Adipocyte (in vitro differentiated cells): ENCODE data around the gene GALNS.

ENCODE experiments used
- DNase-seq: peaks from one replicate; pipeline ENCODE4 v3.0.0-alpha.2; 2015; ENCODE audit warnings: low read depth
- H3K27me3 ChIP-seq: replicated peaks from 2 replicates; pipeline ENCODE4 v1.7.0; 2013; ENCODE audit warnings: mild to moderate bottlenecking, low read length, moderate library complexity; ENCODE audit not compliant: control insufficient read depth, insufficient read depth
- H3K36me3 ChIP-seq: 2 replicates; pipeline ENCODE4 v1.7.0; 2013; ENCODE audit warnings: low read length, mild to moderate bottlenecking, moderate library complexity; ENCODE audit not compliant: control insufficient read depth, insufficient read depth, severe bottlenecking
- H3K4me1 ChIP-seq: 2 replicates; pipeline ENCODE4 v1.7.0; 2013; ENCODE audit warnings: mild to moderate bottlenecking, low read length, moderate library complexity; ENCODE audit not compliant: control insufficient read depth, insufficient read depth
- H3K4me3 ChIP-seq: 2 replicates; pipeline ENCODE4 v1.7.0; 2013; ENCODE audit warnings: mild to moderate bottlenecking, low read length, moderate library complexity
- H3K9ac ChIP-seq: 2 replicates; pipeline ENCODE4 v1.7.0; 2013; ENCODE audit warnings: mild to moderate bottlenecking, low read length, moderate library complexity
- H3K9me3 ChIP-seq: 2 replicates; pipeline ENCODE4 v1.7.0; 2013; ENCODE audit warnings: mild to moderate bottlenecking, low read length, moderate library complexity; ENCODE audit not compliant: control insufficient read depth

The GALNS gene

DNA sequence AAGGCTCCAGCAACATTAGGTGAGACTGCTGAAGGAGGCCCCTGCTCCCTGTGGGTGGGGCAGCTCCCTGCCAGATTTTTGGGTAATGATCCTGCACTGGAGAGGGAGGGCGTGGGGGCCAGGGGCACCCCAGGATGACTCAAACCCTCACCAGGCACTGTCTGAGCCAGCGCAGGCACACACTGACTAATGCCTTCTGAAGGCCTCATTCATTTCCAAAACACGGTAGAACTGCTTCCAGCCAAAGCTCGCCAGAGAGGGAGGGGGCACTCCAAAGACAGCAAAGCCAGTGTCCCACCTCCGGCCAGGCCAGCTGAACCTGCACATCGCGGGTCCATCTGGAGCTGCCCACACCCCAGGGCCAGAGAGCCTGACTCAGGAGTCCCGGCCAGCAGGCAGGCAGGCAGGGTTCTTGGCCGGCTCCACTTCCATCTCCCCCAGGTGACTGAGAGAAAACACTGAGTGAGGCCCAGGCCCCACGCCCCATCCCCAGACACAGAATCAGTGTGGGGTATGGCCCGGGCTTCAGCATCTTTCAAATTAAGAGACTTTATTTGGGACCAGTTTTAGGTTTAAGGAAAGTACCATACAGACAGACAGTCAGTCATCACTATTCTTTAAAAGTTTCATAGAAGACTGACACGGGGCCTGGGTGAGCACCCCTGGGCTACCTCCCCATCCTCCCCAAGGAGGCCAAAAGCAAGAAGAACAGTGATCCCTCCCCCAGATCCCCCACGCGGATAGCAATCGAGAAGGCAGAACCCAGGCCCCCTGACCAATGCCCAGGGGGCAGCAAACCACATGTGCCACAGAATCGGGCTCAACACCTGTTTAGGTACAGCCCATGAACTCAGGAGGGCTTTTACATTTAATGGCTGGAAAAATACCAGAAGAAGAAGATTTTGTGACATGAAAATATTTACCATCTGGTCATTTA lies 74.0 kb downstream of the GALNS start:
- H3K27me3 ChIP-seq, result no peaks in the 10 kb centered on the region
- peak overlapping the region; percentile 96 for H3K9ac ChIP-seq
- H3K9me3 ChIP-seq, result no peaks in the 10 kb centered on the region
- H3K4me3 ChIP-seq, result peak overlapping the region; percentile 89
- H3K36me3 ChIP-seq, result no peaks in the 10 kb centered on the region
- peak; percentile 84 for DNase-seq
- H3K4me1 ChIP-seq, result peaks cover 52% of the 10 kb centered on the region

DNA sequence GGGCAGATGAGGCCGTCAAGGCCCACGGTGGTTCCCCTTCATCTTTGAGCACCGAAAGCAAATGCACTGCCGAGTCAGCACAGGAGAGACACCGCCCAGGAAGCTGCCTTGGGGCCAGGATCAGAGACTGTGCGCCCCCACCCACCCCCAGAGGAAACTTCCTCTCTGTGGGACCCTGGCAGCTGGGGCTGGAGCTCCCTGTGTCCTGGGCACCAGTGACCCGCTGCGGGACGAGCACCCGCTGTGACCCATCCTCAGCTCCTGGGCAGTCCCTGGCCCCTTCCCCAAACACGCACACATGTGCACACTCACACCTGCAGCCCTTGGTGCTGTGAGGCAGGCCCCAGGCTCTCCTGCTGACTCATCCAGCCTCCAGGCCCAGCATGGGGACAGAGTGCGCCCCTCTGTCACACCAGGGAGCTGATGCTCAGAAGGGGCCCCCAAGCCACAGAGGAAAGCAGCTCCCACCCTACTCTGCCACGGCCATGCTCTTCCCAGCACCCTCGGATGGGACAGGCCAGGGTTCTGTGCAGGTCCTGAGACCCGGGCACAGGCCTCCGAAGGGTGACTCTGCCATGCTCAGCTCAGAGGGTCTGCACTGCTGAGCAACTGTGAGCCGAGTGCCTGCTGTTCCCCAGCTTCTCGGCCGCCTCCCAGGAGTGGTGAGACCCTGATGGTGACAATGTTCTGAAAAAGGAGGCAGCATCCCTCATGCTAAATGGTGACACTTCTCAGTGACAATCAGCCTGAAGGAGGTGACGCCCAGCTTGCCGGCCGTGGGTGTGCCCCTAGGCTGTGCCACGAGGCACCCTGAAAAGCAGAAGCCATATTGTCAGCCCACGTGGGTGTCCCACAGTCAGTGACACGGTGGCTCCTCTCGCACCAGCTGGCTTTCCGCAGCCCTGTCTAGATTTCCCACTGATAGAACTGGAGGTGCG lies 75.3 kb downstream of the GALNS start:
- H3K36me3 ChIP-seq, result no peaks in the 10 kb centered on the region
- peak overlapping the region; percentile 89 for H3K4me3 ChIP-seq
- H3K4me1 ChIP-seq, result peaks cover 61% of the 10 kb centered on the region
- H3K9ac ChIP-seq, result peak overlapping the region; percentile 96
- no peak for DNase-seq
- no peaks in the 10 kb centered on the region for H3K27me3 ChIP-seq
- H3K9me3 ChIP-seq, result no peaks in the 10 kb centered on the region

DNA sequence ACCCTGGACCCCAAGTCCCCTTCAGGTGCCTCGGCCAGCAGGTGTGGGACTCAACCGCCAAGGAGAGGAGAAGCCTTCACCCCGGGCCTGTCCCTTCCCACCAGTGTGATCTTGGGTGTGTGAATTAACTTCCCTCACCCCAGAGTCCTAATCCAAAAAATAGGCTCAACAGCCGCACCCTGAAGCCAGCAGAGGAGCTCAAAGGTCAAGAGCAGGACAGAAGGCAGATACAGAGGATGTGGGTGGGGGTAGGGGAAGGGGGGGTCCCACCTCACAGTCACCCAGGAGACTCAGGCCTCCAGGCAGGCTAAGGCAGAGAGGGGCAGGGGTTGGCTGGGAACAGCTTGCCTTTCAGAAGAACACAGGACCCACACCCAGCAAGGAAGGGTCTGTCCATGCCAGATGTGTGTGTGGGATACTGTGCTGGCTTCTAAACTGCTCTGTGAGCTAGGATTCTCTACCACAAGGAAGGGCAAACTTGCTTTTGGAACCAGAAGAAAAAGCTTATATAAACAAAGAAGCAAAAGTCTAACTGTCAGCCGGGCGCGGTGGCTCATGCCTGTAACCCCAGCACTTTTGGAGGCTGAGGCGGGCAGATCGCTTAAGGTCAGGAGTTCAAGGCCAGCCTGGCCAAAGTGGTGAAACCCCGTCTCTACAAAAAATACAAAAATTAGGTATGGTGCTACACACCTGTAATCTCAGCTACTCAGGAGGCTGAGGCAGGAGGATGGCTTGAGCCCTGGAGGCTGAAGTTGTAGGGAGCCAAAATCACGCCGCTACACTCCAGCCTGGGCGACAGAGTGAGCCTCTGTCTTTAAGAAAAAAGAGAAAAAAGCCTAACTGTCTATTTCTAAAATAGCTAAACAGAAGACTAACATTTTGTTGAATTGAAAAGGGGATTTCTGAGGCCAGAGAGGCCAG lies 76.3 kb downstream of the GALNS start:
- Histone ChIP-seq H3K9me3 (no peaks in the 10 kb centered on the region), H3K36me3 (no peaks in the 10 kb centered on the region), H3K9ac (peak overlapping the region; percentile 96), H3K4me3 (peak overlapping the region; percentile 52), H3K27me3 (no peaks in the 10 kb centered on the region), H3K4me1 (peaks cover 69% of the 10 kb centered on the region)
- no peak for DNase-seq

DNA sequence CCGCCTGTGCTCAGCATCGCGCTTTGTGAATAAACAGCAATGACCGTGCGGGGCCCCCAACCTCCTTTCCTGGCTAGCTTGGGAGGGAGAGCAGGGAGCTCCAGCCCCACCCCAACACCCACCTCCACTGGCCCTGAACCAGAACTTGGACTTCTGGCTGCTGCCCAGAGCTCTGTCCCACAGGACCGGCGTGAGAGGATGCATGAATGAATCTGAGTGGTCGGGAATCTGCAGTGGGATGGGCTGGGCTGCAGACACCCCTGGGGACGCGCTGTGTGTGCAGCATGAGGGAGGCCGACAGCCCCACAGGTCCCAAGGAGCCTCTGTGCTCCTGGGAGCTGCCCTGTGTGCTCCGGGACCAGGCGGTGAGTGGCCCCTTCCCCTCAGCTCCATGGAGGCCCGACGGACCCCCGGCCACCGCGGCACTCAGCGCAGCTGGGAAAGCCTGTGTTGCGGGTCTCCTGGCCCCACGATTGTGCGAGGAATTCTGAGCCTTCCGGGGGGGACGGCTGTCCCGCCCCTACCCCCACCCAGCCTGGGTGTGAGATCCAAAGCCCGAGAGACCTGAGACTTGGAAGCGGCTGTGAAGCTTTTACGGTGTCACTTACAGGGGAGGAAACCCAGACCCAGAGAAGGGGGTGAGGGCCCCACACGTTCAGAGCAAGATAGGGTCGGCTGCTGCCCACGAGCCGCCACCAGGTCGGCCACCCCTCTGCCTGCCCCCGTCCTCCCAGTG lies 77.2 kb downstream of the GALNS start:
- H3K9ac ChIP-seq, result peak overlapping the region; percentile 96
- H3K9me3 ChIP-seq, result no peaks in the 10 kb centered on the region
- no peaks in the 10 kb centered on the region for H3K36me3 ChIP-seq
- no peaks in the 10 kb centered on the region for H3K27me3 ChIP-seq
- H3K4me1 ChIP-seq, result peaks cover 76% of the 10 kb centered on the region
- DNase-seq, result no peak
- H3K4me3 ChIP-seq, result peak overlapping the region; percentile 52

DNA sequence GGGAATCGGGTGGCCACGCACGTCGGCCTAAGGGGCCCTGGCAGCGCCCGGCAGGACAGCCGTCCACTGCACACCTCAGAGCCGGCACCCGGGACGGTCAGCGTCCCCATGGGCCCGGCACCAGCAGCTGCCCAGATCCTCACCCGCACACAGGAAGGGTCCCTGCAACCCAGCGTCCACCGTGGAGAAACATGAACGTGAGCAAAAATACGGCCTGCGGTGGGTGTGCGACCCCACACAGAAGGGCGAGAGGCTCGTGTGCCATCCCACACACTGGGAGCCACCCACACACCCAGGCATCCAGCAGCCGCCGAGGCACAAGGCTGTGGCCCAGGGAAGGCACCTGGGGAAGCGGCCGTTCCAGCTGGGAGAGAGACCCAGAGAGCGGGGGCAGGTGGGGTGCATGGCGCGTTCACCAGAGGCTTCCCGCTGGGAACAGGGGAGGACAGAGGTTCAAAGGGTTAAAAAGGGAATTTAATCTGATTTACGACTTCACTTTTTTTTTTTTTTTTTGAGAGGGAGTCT lies 78.1 kb downstream of the GALNS start:
- no peak overlapping the region for H3K9ac ChIP-seq
- H3K4me1 ChIP-seq, result peaks cover 86% of the 10 kb centered on the region
- H3K4me3 ChIP-seq, result no peak overlapping the region
- H3K9me3 ChIP-seq, result no peaks in the 10 kb centered on the region
- DNase-seq, result no peak
- H3K27me3 ChIP-seq, result no peaks in the 10 kb centered on the region
- H3K36me3 ChIP-seq, result no peaks in the 10 kb centered on the region

DNA sequence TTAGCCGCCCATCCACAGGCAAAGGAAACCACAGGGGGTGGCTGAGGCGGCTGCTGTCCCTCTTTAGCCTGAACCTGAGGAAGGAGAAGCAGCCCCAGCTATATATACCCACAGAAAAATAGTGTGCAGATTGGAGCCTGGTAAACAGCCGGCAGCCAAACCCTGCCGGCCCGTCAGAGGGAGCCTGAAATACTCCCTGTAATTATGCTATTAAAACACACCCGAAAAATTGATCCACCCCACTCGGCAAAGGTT lies 78.5 kb downstream of the GALNS start:
- Histone ChIP-seq H3K9ac (no peak overlapping the region), H3K4me1 (peaks cover 88% of the 10 kb centered on the region), H3K36me3 (no peaks in the 10 kb centered on the region), H3K4me3 (no peak overlapping the region), H3K9me3 (no peaks in the 10 kb centered on the region), H3K27me3 (no peaks in the 10 kb centered on the region)
- no peak for DNase-seq

DNA sequence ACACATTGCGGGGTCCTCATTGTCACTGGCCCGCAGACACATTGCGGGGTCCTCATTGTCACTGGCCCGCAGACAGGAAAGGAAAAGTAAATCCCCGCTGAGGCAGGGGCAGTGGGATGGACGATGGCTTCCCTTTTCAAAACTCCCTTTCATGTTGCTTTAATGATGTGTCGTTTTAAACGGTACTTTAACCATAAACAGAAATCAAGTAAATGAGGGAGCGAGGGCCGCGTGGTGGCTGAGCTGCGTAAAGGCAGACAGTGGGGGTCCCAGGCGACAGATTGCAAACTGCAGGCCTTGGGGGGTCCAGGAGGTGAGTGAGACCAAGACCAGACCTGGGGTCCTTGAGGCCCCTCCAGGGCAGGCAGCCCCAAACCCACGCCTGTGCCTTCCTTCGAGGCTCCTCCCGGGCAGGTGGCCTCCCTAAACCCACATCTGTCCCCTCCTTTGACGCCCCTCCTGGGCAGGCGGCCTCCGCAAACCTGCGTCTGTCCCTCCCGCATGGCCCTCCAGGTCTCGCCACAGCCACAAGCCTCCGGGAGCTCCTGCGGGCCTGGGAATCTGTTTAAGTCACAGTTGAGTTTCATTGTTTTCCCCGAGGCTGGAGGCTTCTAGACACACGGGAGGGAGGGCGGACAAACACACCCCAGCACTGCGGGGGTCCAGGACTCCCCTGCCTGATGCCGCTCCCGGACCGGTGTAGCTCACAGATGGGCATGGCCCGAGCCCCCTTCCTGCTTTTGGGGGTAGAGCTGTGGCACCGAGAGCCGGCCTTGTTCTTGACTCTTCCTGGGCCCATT lies 79.1 kb downstream of the GALNS start:
- Histone ChIP-seq H3K9ac (peak overlapping the region; percentile 64), H3K9me3 (no peaks in the 10 kb centered on the region), H3K27me3 (no peaks in the 10 kb centered on the region), H3K36me3 (no peaks in the 10 kb centered on the region), H3K4me3 (no peak overlapping the region), H3K4me1 (peaks cover 88% of the 10 kb centered on the region)
- no peak for DNase-seq

DNA sequence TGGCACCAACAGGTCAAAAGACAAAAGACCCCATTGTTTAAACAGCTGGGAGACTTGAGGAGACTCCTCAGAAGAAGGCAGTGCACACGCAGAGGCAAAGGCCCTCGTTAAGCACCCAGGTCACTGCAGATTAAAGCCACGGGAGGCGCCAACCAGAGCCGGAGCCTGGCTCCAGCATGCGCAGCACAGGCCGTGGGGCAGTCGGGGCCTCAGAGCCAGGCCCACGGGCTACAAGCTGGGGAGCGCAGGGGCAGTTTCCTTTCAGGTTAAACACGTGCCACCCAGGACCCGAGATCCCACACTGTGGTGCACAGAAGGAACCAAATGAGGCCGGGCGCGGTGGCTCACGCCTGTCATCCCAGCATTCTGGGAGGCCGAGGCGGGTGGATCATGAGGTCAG lies 80.9 kb downstream of the GALNS start:
- DNase-seq, result no peak
- Histone ChIP-seq H3K9me3 (no peaks in the 10 kb centered on the region), H3K4me1 (peaks cover 84% of the 10 kb centered on the region), H3K9ac (peak overlapping the region; percentile 25), H3K4me3 (no peak overlapping the region), H3K36me3 (no peaks in the 10 kb centered on the region), H3K27me3 (no peaks in the 10 kb centered on the region)

DNA sequence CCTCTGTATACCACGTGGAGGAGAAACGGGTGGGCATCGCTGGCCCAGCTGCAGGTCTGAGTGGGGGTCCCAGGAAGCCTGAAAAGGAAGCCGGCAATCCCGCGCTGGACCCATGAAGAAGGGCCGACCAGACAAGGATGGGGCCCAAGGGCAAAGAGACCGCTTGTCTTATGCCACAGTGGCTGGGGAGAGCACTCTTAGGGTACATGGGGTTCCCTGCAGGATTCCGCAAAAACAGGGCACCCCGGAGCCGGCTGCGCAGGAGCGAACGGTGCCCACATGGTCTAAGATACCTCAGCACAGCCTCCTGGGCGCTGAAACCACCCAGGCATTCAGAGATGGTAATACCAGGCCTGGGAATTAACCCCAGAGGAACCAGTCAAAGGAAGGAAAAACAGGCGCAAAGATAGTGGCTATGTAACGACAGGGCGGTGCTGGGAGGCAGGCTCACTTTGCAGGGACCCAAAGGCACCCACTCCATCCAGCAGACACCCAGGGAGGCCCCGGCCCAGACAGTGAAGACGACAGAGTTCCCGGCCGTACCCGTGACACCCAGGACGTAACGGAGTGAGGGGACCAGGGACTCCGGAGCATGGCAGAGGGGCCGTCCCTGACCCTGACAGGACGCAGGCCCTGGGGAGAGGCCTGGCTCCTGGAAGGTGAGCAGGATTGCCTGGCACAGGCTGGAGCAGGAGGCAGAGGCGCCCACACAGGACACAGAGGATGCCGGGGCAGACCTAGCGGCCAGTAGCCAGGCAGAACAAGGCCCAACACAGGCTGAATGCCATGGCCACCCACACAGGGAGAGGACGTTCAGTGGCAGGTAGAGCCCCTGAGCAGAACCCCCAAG lies 82.0 kb downstream of the GALNS start:
- no peak for DNase-seq
- Histone ChIP-seq H3K9ac (peak overlapping the region; percentile 83), H3K36me3 (no peaks in the 10 kb centered on the region), H3K27me3 (no peaks in the 10 kb centered on the region), H3K9me3 (no peaks in the 10 kb centered on the region), H3K4me1 (peaks cover 81% of the 10 kb centered on the region), H3K4me3 (no peak overlapping the region)
